Cardiac septum (tissue), 1 donor: ENCODE results near the gene MGA. TPM values are rescaled to one million over a fixed set of nuclear protein-coding genes. Genes with fewer than 3 reads are reported as not detected.

ENCODE experiments used
- DNase-seq: peaks from one replicate; pipeline ENCODE4 v3.0.0-alpha.2; 2020; ENCODE audit warnings: low spot score
- intact Hi-C: fragments of 100-400 bp; cut with DNase I; formaldehyde crosslinking; loops from one replicate; pipeline ENCODE4 v1.14.0; 2022
- total RNA-seq: library from RNA; stranded (reverse); fragmentation: NEBNext Ultra II Directional; extraction: Animal tissue kit (Norgen Biotek cat#: 25700); gene quantifications from one replicate; pipeline ENCODE4 v1.2.1, GENCODE V29; 2021
- donor health status: DM: no; HTN: no; CAD: no.

MGA gene
- total RNA-seq, 1 donor from 2014 or later = 37.3 TPM

DNA sequence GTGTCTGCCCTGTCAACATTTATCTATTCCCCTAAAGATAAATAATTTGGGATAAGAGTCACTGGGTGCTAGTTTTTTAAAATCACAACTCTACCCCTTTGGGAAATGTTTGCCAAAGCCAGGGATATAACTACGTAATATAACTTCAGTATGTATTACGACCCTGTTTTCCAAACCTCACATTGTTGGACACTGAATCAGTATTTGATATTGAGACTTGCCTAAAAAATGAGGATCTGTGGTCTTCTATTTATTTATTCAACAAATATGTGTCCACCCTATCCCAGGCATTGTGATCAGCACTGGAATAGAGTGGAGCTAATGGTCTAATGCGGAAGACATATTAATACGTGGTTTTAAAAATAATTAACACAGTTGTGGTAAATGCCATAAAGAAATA lies 4.5 kb upstream of the MGA start:
- intact Hi-C loops = no loop called here

DNA sequence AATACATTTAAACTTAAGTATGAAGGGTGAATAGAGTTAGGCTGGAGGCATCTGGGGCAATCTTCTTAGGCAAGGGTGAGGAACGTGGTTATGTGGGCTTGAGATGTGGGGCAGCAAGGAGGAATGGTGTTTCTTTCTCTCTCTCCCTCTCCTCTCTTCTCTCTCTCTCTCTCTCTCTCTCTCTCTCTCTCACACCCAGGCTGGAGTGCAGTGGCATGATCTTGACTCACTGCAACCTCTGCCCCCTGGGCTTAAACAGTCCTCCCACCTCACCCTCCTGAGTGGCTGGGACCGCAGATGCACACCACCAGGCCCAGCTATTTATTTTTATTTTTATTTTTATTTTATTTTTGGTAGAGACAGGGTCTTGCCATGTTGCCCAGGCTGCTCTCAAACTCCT lies 4.0 kb upstream of the MGA start:
- no peak for DNase-seq

More for the DNA sequence above, 4.5 kb upstream of the MGA start:
- no peak for DNase-seq

DNA sequence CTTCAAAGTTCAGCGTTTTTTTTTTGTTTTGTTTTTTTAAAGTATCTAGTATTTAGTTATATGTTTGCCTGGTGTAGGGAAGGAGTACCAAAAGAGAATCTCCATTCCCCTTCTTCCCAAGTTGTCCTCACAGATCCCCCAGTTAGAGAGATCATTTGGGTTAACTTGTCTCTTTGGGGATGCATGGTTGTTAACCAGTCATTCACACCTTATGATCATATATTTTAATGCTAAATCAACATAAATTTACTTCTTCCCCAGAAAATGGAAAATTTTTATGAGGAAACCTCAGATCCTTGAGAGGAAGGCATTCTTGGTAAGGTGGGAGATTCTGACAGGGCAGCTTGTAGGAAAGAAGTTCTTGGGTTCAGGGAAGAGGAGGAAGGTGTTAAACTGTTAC lies 1.5 kb upstream of the MGA start:
- no peak for DNase-seq
- intact Hi-C loops = no loop called here

More for the DNA sequence above, 4.0 kb upstream of the MGA start:
- intact Hi-C loops = no loop called here

DNA sequence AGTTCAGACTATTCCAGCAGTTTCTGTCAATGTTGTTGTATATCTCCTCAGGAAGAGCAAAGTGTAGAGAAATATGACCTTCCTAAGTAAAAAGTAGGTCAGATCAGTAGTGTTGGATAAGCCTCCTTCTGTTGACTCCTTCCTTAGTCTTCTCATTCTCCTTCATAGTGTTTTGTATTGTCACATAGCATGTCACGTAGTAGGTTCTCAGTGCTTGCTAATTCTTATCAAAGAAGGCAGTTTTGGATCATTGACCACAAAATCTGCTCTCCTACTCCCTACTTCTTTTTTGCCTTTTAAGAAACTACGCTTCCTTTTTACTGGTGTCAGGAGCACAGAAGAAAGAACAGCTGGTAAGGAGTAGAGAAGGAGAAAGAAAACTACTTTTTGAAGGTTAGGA lies 1.0 kb upstream of the MGA start:
- no peak for DNase-seq
- intact Hi-C loops = no loop called here

DNA sequence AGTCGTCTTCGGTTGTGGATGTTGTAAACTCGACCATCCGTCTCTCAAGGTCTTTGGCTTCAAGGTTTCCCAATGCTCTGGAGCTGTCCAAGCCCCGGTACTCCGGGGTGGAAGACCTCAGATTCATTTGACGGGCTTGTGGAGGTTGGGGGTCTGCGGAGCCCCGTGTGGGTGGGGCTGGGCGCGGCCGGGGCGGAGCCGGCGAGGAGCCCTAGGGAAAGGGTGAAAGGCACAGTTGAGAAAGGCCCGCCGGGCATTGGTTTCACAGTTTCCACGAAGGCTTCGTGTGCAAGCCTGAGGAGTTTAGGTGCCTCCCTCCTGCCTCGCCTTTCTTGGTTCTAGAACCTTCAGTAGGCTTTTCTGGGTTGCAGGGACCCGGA lies 360 bp upstream of the MGA start:
- intact Hi-C loops = loop anchor here (2.0 to 5.0 kb wide), 2 partner anchors 39 to 112 kb away; partner anchors contain the start of gene MAPKBP1
- no peak for DNase-seq

DNA sequence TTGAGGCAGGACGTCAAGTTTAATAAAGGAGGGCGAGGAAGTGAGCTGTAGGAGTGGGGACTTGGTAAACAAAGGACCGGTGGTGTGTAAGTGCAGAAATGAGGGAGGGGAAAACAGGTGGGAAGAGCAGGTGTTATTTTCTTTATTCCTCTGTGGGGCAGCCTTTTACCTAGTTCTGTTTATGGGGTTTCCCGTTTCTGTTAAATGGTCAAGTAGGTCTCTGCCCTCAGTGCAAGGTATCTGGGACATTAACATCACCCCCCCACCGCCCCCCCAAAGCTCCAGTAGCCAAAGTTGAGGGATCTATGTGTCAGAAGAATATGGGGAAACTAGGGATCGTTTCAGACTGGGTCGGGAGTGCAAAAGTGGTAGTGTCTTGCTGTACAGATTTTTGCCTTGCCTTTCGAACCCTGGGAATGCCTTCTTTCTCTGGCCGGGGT lies 893 bp downstream of the MGA start:
- intact Hi-C loops = loop anchor here (2.0 to 5.0 kb wide), 2 partner anchors 40 to 111 kb away; partner anchors contain the start of gene MAPKBP1
- DNase-seq = no peak

DNA sequence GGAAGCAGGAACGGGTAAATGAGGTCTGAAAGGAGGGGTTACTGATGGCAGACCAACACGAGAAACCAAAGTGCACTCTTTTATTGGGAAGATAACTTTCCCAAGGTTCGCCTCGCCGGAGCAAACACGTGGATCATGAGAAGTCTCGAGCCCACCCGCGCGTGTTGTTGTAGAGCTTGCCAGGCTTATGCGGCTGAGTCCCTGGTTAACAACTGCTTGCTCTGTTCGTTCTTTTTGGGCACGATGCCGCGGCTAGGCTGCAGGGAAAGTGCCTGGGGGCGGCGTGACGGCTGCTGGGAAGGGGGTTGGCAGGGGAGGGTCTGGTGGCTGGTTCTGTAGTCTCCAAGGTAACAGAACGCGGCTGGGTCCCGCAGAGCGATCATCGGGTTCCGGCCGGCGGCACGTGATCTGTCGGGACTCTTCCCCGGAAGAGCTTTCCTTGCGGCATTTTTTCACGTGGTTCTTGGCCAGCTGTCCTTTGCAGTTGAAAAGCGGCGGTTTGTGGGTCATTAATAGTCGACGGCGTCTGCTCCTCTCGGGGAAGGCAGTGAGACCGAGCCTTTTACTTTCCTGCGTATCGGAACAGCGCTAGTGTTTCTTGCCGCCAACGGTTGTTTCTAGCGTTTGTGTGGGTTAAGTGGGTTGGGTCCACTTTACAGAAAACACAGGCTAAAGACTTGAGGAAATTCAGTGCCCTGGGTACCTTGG lies 1.5 kb downstream of the MGA start:
- intact Hi-C loops = loop anchor here (2.0 to 5.0 kb wide), 2 partner anchors 41 to 111 kb away; partner anchors contain the start of gene MAPKBP1
- DNase-seq = peak; percentile 88

DNA sequence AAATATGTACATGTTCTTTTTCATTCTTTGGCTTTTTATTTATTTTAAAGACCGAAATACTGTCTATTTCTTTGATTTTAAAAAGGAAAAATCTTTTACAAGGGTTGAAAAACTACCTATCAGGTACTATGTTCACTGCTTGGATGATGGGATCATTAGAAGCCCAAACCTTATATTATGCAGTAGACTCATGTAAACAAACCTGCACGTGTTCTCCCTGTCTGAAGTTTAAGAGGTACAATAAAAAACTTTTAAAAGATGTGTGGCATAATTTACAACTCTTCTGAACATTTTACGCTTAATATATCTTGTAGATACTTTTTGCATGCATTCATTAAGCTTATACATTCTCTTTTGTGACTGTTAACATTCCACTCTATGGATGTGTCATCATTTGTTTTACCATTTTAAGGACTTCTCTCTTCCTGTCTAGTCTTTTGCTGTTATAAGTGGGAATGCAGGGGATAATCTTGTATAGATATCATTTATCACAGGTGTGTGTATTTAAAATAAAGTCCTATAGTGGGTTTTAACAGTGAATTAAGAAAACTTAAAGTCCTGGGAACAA lies 6.2 kb downstream of the MGA start:
- DNase-seq = no peak
- intact Hi-C loops = no loop called here

DNA sequence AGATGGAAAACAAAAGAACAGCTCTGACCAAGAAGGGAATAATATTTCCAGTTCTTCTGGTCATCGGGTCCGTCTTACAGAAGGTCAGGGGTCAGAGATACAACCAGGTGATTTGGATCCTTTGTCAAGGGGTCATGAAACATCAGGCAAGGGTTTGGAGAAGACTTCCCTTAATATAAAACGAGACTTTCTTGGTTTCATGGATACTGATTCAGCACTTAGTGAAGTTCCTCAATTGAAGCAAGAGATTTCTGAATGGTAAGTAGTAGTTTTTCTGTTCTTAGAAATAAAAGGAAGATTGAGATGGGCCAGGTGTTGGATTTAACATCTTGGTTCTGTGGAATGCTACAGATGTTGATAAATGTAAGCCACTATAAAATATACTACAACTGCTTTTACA lies 9.5 kb downstream of the MGA start:
- no peak for DNase-seq
- intact Hi-C loops = no loop called here

DNA sequence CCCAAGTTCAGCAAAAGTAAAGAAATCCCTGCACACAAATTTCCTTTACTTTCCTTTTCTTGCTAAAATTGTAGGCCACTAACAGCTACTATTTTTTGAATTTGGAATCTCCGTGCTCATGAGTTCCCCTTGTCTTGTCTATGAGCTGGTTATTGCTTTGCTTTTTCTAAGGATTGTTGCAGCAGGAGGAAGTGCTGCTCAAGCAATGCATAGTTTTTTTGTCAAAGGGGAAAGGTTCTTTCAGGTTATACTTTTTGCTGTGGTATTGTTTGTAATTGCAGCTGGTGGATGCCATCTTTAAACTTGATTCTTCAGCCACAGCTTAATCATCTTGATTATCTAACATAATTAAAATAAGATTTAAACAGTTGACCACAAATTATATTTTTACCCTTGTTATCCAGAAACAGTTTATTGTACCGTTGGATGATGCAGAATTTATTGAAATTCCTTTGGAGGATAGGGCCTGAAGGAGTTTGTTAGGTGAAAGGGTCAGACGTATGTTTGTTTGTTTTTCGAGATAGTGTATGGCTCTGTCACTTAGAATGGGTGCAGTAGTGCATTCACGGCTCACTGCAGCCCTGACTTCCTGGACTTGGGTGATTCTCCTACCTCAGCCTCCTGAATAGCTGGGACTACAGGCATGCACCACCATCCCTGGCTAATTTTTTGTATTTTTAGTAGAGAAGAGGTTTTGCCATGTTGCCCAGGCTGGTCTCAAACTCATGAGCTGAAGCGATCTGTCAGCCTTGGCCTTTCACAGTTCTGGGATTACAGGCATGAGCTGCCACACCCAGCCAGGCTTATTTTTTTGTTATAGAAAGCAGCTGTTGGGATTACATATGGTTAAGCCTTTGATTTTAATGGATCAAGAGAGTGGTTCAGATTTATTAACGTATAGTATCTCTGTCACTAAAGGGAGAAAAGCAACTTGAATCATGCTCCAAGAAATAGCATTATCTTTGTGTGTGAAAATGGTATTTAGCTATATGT lies 11.7 kb downstream of the MGA start:
- no peak for DNase-seq

DNA sequence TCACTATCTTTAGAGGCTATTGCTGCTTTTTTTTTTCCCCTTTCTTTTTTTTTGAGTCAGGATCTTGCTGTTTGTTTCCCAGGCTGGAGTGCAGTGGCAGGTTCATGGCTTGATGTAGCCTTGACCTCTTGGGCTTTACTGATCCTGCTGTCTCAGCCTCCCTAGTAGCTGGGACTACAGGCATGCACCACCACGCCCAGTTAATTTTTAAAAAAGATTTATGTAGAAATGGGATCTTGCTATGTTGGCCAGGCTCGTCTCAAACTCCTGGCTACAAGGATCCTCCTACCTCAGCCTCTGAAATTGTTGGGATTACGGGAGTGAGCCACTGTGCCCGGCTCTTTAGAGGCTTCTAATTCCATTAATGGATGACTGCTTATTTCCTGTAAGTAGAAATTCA lies 15.1 kb downstream of the MGA start:
- intact Hi-C loops = no loop called here

More for the DNA sequence above, 11.7 kb downstream of the MGA start:
- intact Hi-C loops = no loop called here

DNA sequence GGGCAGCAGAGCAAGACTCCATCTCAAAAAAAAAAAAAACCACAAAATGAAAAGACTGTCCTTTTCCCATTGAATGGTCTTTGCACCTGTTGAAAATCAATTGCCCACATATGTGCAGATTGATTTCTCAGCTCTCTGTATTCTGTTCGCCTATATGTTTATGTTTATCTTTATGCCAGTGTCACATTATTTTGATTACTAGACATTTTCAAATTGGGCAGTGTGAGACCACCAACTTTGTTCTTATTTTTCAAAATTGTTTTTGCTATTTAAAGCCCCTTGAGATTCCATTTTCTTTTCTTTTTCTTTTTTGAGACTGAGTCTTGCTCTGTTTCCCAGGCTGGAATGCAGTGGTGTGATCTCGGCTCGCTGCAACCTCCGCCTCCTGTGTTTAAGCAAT lies 18.5 kb downstream of the MGA start:
- intact Hi-C loops = no loop called here
- no peak for DNase-seq

More for the DNA sequence above, 15.1 kb downstream of the MGA start:
- no peak for DNase-seq

DNA sequence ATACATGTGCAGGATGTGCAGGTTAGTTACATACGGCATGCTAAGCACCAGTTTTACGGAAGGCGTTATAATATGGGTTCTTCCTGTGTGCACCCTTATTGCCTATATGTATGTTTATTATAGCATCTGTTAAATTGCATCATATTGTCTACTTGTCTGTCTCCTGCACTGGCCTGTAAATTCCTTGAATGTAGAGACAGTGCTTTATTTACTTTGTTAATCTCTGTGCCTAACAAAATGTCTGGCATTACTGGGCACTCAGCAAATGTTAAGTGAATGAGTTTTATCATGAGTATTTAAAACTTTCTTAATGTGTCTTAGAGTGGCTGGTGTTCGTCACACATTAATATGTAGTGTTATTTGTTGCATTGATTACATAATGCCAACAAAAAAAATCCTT lies 23.8 kb downstream of the MGA start:
- intact Hi-C loops = no loop called here
- no peak for DNase-seq

DNA sequence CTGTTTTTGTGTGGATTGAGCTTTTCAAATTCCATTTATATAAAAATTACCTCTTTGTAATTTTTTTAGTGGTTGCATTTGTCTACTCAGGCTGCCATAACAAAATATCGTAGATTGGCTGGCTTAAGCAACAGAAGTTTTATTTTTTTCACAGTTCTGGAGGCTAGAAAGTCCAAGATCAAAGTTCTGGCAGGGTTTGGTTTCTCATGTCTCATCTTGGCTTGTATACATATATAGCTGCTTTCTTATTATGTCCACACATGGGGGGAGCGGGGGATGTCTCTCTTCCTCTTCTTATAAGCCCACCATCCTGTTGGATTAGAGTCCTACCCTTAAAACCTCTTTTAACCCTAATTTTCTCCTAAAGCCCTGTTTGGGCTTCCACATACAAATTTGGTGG lies 28.5 kb downstream of the MGA start:
- DNase-seq = no peak

DNA sequence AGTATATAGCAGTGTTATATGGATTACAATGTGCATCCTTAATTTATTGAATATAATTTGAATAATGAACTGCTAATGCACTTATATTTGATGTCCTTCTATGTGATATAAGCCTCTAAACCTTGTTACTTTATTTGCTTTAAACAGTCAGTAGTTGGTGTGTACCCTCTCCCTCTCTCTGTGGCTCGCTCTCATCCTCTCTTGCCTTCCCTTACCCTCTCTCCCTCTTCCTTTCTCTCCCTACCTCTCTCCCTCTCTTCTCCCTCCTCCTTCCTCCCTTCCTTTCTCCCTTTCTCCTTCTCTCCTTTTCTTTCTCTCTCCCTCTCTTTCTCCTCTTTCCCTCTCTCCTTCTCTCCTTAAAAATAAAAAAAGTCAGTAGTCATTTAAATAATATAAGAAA lies 28.9 kb downstream of the MGA start:
- DNase-seq = no peak
- intact Hi-C loops = no loop called here

More for the DNA sequence above, 28.5 kb downstream of the MGA start:
- intact Hi-C loops = no loop called here

DNA sequence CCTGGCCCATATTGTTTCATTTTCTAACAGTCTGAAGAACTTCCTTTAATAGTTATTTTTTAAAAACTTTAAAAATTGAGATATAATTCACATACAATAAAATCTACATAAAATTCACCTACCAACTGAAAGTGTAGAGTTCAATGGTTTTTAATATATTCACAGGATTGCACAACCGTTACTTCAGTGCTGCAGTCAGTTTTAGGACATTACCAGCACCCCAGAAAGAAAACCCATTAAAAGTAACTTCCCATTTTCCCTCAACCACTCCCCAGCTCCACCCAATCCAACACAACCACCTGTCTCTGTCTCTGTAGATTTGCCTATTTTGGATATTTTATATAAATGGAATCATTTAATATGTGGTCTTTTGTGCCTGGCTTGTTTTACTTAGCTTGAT lies 29.6 kb downstream of the MGA start:
- DNase-seq = no peak
- intact Hi-C loops = loop anchor here (10.0 kb wide), 2 partner anchors 65 to 125 kb away; no protein-coding TSS in a partner anchor

DNA sequence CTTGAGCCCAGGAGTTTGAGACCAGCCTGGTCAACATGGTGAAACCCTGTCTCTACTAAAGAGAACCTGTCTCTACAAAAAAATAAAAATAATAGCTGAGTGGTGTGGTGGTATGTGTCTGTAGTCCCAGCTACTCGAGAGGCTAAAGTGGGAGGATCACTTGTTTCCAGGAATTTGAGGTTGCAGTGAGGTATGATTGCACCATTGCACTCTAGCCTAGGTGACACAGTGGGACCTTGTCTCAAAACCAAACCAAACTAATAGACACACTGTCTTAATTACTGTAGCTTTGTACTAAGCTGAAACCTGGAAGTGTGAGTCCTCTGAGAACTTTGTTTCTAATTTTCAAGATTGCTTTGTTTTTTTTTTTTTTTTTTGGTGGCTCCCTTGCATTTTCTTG lies 30.4 kb downstream of the MGA start:
- DNase-seq = no peak
- intact Hi-C loops = loop anchor here (10.0 kb wide), 2 partner anchors 64 to 124 kb away; no protein-coding TSS in a partner anchor

DNA sequence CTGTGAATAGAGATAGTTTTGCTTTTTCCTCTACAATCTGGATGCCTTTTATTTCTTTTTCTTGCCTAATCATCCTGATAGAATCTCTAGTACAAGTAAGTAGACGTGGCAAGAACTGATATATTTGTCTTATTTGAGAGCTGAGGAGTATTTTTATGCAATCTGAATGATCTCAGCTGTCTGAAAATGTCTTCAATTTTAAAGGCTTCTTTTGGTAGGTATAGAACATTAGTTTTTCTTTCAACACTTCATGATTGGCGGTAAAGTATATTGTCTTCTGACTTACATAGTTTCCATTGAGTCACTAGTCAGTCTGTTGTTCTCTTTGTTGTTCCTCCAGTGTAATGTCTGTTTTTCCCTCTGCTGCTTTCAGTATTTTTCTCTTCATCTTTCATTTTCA lies 31.3 kb downstream of the MGA start:
- no peak for DNase-seq
- intact Hi-C loops = loop anchor here (10.0 kb wide), 2 partner anchors 63 to 123 kb away; no protein-coding TSS in a partner anchor

DNA sequence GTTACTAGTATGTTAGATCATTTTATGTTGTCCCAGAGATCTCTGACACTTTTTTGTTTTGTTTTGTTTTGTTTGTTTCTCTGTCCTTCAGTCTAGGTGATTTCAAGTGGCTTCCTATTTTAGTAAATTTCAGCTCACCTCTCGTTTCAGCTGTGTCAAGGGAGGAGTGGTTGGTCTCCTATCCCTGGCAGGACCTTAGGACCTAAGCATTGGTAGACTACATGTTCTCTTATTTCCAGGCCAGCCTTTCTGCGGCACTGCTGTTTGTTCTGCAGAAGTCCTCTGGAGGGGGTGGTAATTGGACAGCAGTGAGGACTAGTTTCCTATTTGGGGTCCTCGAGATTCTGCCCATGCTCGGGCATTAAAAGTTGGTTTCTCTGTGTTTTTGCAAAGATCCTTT lies 31.8 kb downstream of the MGA start:
- DNase-seq = no peak
- intact Hi-C loops = loop anchor here (10.0 kb wide), 2 partner anchors 63 to 123 kb away; no protein-coding TSS in a partner anchor

DNA sequence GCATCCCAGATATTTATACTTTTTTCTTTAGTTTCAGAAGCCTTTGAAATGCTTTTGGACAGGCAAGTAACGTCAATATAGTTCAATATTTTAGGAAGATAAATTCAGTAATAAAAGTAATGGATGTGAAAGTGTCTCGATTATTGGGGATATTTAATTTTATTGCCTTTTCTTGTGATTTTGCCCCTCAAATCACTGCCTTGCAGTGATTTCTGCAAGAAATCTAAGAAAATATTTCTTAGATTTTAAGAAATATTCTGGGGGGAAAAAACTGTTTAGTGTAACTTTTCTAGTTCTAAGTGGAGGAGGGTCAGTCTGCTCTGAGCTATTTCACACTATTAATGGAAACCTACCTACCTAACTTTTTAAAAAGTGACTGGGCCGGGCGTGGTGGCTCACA lies 33.6 kb downstream of the MGA start:
- DNase-seq = no peak
- intact Hi-C loops = loop anchor here (10.0 kb wide), 2 partner anchors 61 to 121 kb away; no protein-coding TSS in a partner anchor
